ENCODE data around the gene PTPN7.

DNA sequence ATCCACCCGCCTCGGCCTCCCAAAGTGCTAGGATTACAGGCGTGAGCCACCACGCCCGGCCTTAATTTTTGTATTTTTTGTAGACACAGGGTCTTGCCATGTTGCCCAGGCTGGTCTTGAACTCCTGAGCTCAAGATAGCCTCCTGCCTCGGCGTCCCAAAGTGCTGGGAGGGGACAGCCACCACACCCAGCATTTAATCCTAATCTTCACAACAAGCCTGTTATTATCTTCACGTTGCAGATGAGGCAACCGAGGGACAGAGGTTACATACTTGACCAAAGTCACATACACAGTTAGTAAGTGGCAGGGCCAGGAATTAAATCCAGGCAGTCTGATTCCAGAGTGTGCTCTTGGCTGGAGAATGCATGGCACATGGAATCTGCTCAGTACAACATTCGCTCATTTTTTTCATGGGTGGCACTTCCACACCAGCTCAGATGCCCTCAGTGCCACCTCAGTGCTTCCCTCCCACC lies 42.5 kb downstream of the PTPN7 start:
- TF ChIP-seq, protein P1, sequence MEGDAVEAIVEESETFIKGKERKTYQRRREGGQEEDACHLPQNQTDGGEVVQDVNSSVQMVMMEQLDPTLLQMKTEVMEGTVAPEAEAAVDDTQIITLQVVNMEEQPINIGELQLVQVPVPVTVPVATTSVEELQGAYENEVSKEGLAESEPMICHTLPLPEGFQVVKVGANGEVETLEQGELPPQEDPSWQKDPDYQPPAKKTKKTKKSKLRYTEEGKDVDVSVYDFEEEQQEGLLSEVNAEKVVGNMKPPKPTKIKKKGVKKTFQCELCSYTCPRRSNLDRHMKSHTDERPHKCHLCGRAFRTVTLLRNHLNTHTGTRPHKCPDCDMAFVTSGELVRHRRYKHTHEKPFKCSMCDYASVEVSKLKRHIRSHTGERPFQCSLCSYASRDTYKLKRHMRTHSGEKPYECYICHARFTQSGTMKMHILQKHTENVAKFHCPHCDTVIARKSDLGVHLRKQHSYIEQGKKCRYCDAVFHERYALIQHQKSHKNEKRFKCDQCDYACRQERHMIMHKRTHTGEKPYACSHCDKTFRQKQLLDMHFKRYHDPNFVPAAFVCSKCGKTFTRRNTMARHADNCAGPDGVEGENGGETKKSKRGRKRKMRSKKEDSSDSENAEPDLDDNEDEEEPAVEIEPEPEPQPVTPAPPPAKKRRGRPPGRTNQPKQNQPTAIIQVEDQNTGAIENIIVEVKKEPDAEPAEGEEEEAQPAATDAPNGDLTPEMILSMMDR (IDR thresholded peaks at IDR 0.05; ENCODE audit: low read length) = no peak
- TF ChIP-seq EZH2phosphoT487 (IDR thresholded peaks at IDR 0.05; ENCODE audit: low read length) = no peak
- no peak for TF ChIP-seq EZH2 (optimal IDR thresholded peaks at IDR 0.05; ENCODE audit: low read depth, low read length)

Measured in MM.1S (cell line).